HK-2 (cell line): ENCODE measurements around the gene GSTM1.

Experiments used
- DNase-seq: peaks from one replicate; pipeline ENCODE4 v3.0.0-alpha.2; 2018; ENCODE audit not compliant: unreplicated experiment

The GSTM1 gene

GRCh38 chr1:109687641-109688499, at the start of gene GSTM1:
TSS of gene GSTM1 (plus strand) at chr1:109687817. CDS start at chr1:109687874, 57 bp downstream.
- DNase-seq = no peak

GRCh38 chr1:109639063-109639840, 48.4 kb upstream of the GSTM1 start:
- DNase-seq = no peak

DNA sequence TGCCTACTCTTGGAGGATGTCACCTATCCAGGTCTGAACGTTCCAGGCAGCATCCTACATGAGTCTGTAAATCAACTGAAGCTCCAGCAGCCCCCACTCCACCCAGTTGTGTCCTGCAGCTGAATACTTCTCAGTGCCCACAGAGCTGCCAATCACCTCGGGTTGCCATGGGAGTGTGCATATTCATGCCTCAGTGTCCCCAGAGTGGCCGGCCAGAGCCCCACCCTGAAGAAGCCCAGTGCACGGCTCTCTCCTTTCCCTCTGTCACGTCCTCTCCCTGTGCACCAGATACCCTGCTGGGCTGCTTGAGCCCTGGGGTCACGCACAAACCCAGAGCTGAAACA, 47.8 kb upstream of the GSTM1 start:
- no peak for DNase-seq

DNA sequence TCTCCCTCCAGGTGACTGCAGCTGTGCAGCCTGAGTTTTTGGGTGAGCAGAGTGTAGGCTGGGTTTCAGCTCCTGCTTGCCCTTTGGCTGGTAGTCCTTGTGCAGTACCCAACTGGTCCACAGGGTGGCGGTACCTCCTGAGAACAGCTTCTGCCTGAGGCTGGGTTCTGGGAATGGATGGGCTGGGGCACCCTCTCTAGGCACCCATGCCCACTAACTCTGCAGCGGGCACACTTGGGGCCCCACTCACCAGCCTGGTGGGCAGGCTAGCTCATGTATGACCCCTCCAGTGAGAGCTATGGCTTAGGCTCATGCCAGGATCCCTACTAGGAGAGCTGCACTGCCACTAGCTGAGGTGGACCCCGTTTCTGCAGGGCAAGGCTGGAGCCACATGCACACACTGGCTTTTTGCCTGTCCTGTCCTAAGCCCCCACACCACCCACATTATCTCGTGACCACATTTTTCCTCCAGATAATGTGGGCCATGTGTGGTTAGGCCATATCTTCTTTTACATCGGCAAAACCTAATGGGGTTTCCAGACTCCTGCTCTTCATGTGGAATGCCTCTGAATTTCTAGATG, 47.2 kb upstream of the GSTM1 start:
- DNase-seq = peak; percentile 84

DNA sequence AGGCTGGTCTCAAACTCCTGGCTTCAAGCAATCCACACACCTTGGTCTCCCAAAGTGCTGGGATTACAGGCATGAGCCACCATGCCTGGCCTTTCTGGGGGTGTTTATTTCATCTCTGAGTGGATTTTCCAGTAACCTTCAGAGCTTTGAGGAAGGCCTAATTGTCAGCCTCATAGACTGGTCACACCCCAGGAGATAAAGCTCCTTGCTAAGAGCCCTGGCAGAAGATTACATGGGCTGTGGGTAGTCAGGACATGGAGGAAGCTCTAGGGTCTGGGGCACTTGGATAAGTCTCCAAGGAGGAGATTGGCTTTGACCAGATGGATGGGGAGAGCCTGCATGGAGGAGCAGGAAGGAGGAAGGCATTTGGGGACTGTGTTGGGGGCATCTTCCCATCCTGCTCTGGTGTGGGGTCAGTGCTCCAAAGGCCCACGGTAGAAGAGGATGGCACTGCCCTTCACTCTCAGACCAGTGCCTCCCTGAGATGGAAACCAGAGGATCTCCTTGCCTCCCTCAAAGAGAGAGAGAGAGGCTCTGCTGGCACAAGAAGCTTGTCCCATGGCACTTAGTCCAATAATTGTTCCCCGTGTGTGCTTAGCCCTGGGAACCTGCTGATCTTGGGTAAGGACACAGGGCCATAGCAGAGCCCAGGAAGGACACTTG, 46.4 kb upstream of the GSTM1 start:
- DNase-seq = no peak

DNA sequence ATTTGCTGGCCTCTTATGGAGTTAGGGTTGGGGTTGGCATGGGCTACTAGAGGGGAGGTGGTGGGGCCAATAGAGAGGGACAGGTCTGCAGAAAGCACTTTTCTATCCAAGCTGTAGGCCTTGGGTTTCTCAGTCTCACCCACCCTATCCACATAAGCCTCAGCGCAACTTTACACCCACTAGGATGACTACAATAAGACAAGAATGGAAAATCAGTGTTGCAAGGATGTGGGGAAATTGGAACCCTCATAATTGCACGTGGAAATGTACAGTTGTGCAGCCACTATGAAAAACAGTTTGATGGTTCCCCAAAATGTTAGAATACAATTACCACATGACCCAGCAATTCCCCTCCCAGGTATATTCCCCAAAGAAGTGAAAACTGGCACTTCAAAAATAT, 45.8 kb upstream of the GSTM1 start:
- no peak for DNase-seq

DNA sequence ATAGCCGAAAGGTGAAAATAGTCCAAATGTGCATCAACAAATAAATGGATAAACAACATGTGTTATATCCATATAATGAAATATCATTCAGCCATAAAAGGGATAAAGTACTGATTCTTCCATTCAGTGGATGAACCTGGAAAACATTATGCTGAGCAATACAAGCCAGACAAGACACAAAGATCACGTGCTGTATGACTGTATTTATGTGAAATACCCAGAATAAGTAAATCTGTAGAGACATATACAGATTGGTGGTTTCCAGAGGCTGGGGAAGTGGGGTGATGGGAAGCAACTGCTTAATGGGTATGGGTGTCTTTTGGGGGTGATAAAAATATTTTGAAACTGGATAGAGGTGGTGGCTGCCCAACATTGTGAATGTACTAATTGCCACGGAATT, 45.0 kb upstream of the GSTM1 start:
- DNase-seq = no peak

GRCh38 chr1:109643385-109644230, 44.0 kb upstream of the GSTM1 start:
- DNase-seq = peak; percentile 80

GRCh38 chr1:109644670-109645069, 42.9 kb upstream of the GSTM1 start:
- DNase-seq = no peak

GRCh38 chr1:109649491-109649914, 38.1 kb upstream of the GSTM1 start:
- no peak for DNase-seq

GRCh38 chr1:109650609-109651008, 37.0 kb upstream of the GSTM1 start:
- DNase-seq = no peak

- no peak for DNase-seq
Measured at GRCh38 chr1:109652402-109652801, 35.2 kb upstream of the GSTM1 start.

- no peak for DNase-seq
Measured at GRCh38 chr1:109653306-109653705, 34.3 kb upstream of the GSTM1 start.

DNA sequence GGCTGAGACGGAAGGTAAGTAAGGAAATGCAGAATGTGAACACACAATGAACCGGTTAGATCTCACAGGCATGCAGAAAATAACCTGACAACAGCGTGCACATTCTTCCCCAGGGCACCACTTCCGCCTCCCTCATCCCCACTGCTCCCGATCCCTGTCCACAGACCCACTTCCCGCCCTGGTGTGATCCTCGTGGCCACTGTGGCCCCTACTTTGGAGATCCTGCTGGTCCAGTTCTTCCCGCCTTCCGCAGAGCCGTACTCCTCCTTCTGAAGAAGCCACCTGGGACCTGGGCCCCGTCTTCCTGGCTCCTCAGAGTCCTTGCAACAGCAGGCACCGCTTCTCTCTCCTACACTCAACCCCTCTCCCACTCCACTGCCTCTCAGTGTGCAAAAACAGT, 33.1 kb upstream of the GSTM1 start:
- DNase-seq = no peak

GRCh38 chr1:109655615-109656519, 31.8 kb upstream of the GSTM1 start, which contains the start of gene GSTM4:
TSS of gene GSTM4 (plus strand) at chr1:109656099. CDS start at chr1:109656390, 291 bp downstream.
- DNase-seq = no peak

- no peak for DNase-seq
Measured at GRCh38 chr1:109657395-109657794, 30.2 kb upstream of the GSTM1 start.

DNA sequence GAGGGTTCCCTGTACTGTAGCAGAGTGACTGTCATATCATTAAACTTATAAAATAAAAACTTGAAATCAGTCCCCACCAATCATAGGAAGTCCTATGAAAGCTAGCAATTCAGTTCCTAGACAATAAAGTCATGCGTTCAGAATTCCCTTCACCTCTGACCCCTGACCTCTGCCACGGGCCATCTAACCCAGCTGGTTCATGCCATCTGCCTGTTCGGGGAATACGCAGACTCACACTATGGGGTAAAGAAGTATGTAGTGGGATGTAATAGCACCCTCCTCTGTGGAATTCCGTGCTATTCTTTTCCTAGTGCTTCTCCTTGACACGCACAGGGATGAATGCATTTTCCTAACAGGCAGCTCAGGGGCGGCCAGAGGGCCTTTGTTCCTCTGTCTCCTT, 29.6 kb upstream of the GSTM1 start:
- DNase-seq = no peak

DNA sequence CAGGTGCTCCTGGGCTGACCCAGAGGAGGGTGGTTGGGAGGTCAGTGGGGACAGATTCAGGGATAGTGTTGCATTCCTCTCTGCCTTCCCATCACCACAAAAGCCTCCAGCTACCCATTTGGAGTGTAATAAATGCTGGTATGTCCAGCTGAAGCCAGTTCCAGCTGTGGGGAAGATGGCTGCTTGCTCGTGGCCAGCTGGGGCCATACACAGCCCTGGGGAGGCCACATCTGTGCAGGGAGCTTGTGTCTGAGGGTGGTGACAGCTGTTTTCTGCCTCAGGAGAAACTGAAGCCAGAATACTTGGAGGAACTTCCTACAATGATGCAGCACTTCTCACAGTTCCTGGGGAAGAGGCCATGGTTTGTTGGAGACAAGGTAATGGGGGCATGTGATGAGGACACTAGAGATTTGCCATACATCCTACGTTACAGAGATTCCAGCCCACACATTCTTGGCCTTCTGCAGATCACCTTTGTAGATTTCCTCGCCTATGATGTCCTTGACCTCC, 29.0 kb upstream of the GSTM1 start:
- DNase-seq = no peak

GRCh38 chr1:109659145-109659544, 28.5 kb upstream of the GSTM1 start:
- DNase-seq = no peak
